SHP77 treated with DMSO at 0.1 percent for 48 hours (cell line): ENCODE results near the gene FBXO46.

Experiments
- DNase-seq: peaks from one replicate; lab custom pipeline; 2025; lab: John Stamatoyannopoulos, UW

Gene FBXO46

DNA sequence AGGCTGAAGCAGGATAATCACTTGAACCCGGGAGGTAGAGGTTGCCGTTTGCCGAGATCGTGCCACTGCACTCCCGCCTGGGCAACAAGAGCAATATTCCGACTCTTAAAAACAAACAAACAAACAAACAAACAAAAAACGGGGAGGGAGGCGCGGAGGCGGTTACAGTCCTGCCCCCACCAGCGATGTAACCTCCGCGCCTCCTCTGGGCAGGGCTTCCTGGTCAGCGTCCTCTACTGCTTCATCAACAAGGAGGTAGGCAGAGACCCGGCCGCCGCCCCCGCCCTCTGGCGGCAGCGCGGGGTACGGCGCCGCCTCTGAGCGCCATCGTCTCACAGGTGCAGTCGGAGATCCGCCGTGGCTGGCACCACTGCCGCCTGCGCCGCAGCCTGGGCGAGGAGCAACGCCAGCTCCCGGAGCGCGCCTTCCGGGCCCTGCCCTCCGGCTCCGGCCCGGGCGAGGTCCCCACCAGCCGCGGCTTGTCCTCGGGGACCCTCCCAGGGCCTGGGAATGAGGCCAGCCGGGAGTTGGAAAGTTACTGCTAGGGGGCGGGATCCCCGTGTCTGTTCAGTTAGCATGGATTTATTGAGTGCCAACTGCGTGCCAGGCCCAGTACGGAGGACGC is 49.2 kb downstream of the FBXO46 start:
- peak; percentile 46 for DNase-seq

DNA sequence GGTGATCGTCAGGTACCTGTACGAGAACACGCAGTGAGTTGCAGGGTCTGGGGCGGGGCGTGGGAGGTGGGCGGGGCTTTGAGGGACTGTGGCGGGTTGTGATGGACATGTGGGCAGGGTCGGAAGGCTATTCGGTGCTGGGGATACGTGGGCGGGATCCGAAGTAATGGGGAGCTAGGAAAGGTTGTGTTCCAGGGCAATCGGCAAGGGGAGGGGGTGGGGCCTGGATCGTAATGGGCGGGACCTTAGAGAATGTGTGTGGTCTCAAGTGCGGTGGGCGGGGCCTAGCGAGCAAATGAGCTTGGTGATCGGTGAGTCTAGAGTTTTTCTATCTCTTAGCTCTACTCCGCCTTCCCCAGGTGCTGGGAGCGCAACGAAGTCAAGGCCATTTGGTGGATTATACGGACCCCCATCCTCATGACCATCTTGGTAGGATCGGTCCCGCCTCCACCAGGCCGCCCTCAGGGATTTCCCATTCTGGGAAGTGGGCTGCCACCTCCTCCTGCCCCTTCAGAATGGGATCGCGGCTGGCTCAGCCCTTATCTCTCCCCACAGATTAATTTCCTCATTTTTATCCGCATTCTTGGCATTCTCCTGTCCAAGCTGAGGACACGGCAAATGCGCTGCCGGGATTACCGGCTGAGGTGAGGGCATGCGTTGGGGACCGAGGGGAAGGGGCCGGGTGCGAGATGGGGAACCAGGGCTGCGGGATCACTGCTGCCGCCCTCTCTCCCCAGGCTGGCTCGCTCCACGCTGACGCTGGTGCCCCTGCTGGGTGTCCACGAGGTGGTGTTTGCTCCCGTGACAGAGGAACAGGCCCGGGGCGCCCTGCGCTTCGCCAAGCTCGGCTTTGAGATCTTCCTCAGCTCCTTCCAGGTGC is 53.1 kb downstream of the FBXO46 start:
- no peak for DNase-seq

DNA sequence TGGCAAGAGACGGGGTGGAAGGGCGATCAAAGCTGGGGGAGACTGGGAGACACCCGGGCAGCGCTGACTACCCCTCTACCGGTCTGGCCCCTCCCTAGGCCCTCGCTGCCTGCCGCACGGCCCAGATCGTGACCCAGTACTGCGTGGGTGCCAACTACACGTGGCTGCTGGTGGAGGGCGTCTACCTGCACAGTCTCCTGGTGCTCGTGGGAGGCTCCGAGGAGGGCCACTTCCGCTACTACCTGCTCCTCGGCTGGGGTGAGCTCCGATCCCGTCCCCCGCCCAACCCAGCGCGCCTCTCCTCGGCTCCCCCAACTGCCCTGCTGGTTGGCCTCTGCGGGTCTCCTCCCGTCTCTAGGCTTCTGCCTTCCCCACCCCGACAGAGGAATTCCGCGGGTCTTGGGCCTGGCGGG is 53.8 kb downstream of the FBXO46 start:
- DNase-seq, result no peak

DNA sequence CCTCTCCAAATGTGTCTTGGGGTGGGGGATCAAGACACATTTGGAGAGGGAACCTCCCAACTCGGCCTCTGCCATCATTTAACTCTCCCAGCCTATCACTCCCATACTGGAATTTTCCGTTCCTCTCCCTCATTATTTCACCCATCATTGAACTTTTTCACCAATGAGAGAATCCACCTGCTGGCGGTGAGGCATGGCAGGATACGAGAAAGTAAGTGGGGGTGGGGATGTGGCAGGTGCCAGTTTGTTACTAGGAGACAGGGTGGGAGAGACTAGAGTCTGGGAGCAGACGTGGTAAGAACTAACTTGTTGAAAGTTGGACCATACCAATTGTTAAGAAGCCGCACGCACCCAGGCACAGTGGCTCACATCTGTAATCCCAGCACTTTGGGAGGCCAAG is 55.8 kb downstream of the FBXO46 start:
- no peak for DNase-seq

DNA sequence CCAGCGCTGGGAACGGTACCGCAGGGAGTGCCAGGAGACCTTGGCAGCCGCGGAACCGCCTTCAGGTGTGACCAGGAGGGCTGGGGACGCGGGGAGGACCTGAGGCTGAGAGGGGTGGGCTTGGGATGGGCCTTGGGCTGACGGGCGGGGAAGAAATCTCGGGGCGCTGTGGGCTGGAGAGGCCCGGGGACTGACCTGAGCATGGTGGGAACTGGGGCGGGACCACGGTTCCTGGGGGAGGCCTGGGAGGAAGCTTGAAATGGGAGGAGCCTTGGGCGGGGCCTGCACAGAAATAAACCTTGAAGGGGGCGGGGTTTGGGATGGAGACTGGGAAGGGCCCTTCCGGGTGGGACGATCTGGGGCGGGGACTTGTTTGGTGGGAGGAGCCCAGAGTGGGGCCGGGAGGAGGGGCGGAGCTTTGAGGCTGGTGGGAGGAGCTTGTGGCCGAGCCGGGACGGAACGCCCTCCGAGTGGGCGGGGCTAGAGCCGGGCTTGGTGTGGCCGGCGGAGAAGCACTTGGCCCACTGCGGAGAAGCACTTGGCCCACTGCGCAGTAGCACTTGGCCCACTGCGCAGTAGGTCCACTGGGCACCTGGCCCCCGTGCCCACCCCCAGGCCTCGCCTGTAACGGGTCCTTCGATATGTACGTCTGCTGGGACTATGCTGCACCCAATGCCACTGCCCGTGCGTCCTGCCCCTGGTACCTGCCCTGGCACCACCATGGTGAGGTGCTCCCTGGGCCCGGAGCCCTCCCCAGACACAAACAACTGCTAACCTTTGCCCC is 59.8 kb downstream of the FBXO46 start:
- no peak for DNase-seq

DNA sequence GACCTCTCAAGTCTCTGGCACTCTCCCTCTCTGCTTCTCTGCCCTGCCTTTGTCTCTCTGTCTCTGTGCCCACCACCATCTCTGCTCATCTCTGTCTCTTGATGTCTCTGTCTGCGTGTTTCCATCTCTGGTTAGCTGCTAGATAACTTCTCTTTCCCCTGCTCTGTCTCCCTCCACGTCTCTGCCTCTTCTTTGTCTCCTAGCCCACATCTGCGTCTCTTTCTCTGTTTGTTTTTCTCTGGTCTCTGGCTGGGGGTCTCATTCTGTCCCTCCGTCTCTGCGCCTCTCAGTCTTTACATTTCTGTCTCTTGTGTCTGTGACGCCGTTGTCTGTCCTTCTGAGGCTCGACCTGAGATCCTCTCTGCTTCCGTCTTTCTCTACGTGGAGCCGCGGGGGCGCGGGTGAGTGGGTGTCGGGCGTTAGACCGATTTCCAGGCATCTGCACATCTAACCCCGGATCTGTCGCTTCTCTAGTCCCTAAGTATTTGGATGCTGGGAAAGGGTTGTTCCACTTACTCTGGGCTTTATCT is 62.3 kb downstream of the FBXO46 start:
- no peak for DNase-seq

DNA sequence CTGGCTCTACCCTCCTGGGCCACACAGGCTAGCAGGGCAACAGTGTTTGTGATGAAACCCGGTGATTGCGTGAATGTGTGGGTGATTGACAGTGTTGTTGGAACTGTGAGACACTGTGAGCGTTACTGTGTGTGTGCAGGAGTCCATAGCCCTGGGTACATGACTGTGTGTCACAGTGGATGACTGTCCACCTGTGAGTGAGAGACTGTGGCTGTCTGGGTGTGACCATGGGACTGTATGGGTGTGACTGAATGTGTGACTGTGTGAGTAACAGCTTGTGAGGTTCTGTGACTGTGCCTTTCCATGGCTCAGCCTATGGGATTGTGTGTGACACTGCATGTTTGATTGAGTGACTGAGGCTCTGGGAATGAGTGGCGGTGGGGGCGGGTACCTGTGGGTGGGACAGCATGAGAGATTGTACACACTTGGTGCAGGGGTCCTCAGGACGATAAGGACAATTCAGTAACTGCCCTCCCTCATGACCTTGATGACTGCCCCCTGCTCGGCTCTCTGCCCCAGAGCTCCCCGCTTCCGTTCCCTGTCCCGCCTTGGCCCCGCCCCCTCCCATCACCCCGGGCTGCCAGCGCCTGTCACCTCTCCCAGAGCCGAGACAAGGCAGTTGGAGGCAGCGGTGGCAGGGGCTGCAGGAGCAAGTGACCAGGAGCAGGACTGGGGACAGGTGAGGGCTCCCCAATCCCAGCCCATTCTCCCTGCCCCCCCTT is 62.9 kb downstream of the FBXO46 start, which contains the start of gene GIPR:
Gene GIPR, plus strand, starts transcription at position 602 of the 722 bp plus-strand sequence. CDS start 1,300 bp downstream, outside the sequence.
- DNase-seq, result peak; percentile 39

DNA sequence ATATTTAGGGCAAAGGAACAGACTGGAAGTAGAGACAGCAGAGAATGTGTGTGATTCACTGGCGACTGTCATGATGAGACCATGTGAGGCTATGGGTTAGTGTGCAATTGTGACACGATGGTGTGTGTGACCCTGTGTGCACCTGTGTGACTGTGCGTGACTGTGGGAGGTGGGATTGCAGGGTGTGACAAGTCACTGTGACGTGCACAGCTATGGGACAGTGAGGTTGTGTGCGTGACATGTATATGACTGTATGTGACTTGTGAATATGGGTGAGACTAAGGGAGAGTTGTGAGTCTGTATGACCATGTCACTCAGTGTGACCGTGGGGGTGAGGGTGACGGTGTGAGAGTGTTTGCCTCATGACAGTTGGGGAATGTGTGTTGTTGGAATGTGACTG is 66.1 kb downstream of the FBXO46 start:
- DNase-seq, result no peak

DNA sequence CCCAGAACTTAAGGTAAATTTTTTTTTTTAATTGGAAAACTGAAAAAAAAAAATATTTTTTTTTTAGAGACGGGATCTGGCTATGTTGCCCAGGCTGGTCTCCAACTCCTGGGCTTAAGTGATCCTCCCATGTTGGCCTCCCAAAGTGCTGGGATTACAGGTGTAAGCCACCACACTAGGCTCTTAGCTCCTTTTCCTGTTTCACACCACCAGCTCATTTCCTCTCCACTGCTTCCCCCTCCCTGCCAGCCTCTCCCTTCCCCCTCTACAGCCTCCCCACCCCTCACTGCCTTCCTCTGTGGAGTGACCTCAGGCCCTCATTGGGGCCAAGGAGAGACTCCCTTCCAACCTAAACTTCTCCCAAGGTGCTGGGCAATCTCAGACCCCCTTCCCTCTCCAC is 66.9 kb downstream of the FBXO46 start:
- DNase-seq, result no peak

DNA sequence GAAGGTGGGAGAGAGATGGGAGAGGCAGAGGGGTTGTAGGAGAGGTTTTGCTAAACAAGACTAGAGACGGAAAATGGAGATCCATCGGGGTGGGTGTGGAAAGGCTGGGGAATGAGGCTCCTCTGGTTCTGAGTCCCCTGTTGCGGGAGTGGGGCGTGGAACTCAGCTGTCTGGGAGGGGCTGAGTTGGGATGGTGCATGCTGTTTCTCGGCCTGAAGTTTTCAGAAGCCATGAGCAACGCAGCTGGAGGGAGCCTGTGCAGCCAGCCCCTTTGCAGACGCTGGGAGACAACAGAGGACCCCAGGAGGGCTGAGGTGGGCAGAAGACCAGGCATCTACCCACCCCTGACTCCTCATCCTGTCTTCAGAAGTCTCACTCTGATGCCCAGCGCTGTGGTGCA is 70.1 kb downstream of the FBXO46 start:
- no peak for DNase-seq
